GM19397 (cell line): ENCODE measurements around the gene OTOL1.

ENCODE experiments used
- ATAC-seq: cut with Tn5 transposase; IDR thresholded peaks from one replicate; pipeline ENCODE4 v1.9.1; 2021; ENCODE audit warnings: mild to moderate bottlenecking, moderate library complexity; ENCODE audit not compliant: unreplicated experiment

Gene OTOL1

GRCh38 chr3:161531930-161532329, 35.3 kb downstream of the OTOL1 start:
- no peak for ATAC-seq

DNA sequence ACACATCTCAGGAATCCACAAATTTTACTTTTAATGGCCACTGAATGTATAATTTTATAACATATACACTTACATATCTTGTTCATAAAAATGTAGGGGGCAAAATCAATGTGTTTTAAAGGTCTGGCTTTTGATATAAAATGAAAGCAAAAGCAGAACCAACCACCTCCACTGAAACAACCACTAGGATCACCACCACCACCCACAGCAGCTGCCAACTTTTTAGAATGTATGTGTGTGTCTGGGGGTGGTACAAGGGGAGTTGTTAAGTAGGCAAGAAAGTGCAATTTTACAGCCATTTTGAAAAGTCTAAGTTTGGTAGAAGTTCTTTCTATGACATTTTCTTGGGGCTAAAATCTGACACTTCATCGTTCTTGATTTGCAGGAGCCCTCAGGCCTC, 44.0 kb downstream of the OTOL1 start:
- no peak for ATAC-seq

GRCh38 chr3:161545824-161546223, 49.2 kb downstream of the OTOL1 start:
- no peak for ATAC-seq

- ATAC-seq = no peak
Measured at GRCh38 chr3:161548301-161548700, 51.7 kb downstream of the OTOL1 start.

- no peak for ATAC-seq
Measured at GRCh38 chr3:161549261-161549660, 52.7 kb downstream of the OTOL1 start.

- ATAC-seq = no peak
Measured at GRCh38 chr3:161550491-161551195, 54.0 kb downstream of the OTOL1 start.

GRCh38 chr3:161551697-161552096, 55.1 kb downstream of the OTOL1 start:
- ATAC-seq = no peak

- ATAC-seq = no peak
Measured at GRCh38 chr3:161552984-161553560, 56.5 kb downstream of the OTOL1 start.
